Stomach smooth muscle (tissue), 2 donors: Measurements from ENCODE around the gene ZNF175.

Experiments
- H3K27ac ChIP-seq: one replicate; pipeline ENCODE4 v1.7.0; 2013; ENCODE audit warnings: mild to moderate bottlenecking, low read length, inconsistent platforms
- H3K27me3 ChIP-seq, 2 donors: one replicate each; pipeline ENCODE4 v1.7.0; 2013; ENCODE audit warnings: low read length in 2 of 2; ENCODE audit not compliant: insufficient read depth in 2 of 2, control insufficient read depth in 1 of 2
- H3K36me3 ChIP-seq, 2 donors: one replicate each; pipeline ENCODE4 v1.7.0; 2013; ENCODE audit warnings: low read length in 2 of 2; ENCODE audit not compliant: control insufficient read depth in 2 of 2, insufficient read depth in 2 of 2
- H3K4me1 ChIP-seq: one replicate; pipeline ENCODE4 v1.7.0; 2013; ENCODE audit warnings: low read length; ENCODE audit not compliant: control insufficient read depth, insufficient read depth
- H3K4me3 ChIP-seq, 2 donors: one replicate each; pipeline ENCODE4 v1.7.0; 2013; ENCODE audit warnings: low read length in 2 of 2
- H3K9ac ChIP-seq, 2 donors: one replicate each; pipeline ENCODE4 v1.7.0; 2013; ENCODE audit warnings: low read length in 2 of 2, mild to moderate bottlenecking in 1 of 2
- H3K9me3 ChIP-seq, 2 donors: one replicate each; pipeline ENCODE4 v1.7.0; 2013; ENCODE audit warnings: low read length in 2 of 2; ENCODE audit not compliant: control insufficient read depth in 2 of 2
- donor health status: healthy.
- donor health status: Pancreatic carcinoma.

Gene ZNF175

GRCh38 chr19:51568456-51568855 lies 2.6 kb upstream of the ZNF175 start:
- peaks cover 11% of the 10 kb centered on the region for H3K4me1 ChIP-seq
- no peak overlapping the region for H3K4me3 ChIP-seq
- H3K9me3 ChIP-seq: no peaks in the 10 kb centered on the region
- no peak overlapping the region for H3K27ac ChIP-seq
- H3K9ac ChIP-seq: no peak overlapping the region
- H3K27me3 ChIP-seq: peaks cover 5 to 16% of the 10 kb centered on the region in 2 donors
- peaks cover 3 to 6% of the 10 kb centered on the region in 2 donors for H3K36me3 ChIP-seq

- no peaks in the 10 kb centered on the region for H3K9me3 ChIP-seq
- peak overlapping the region; percentile 46 for H3K27ac ChIP-seq
- H3K9ac ChIP-seq: peak overlapping the region; percentile 83 to 87
- peak overlapping the region; percentile 88 to 89 for H3K4me3 ChIP-seq
- H3K4me1 ChIP-seq: peaks cover 11% of the 10 kb centered on the region
- no peaks in the 10 kb centered on the region for H3K27me3 ChIP-seq
- peaks cover 3 to 11% of the 10 kb centered on the region in 2 donors for H3K36me3 ChIP-seq
Measured at GRCh38 chr19:51571599-51571998, 516 bp downstream of the ZNF175 start.

DNA sequence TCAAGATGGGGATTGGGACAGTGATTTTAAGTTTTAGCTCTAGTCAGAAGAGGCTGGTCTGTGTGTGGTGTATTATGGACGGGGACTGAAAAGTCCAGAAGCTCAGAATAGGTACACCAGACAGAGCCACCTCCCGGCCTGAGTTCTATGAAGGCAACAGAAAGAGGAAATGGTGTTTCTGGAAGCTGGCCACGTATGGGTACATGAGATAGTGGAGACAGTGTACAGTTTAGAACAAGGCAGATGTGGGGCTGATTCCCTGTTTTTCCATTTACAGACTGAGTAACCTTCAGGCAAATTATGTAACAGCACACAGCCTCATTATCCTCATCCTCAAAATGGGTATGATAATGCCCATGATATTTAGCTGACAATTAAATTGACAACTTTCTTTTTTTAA lies 1.3 kb downstream of the ZNF175 start:
- no peaks in the 10 kb centered on the region for H3K27me3 ChIP-seq
- H3K4me3 ChIP-seq: peak overlapping the region; percentile 88 to 89
- H3K36me3 ChIP-seq: peaks cover 3 to 12% of the 10 kb centered on the region in 2 donors
- no peak overlapping the region for H3K9ac ChIP-seq
- H3K9me3 ChIP-seq: no peaks in the 10 kb centered on the region
- no peak overlapping the region for H3K27ac ChIP-seq
- peaks cover 11% of the 10 kb centered on the region for H3K4me1 ChIP-seq

DNA sequence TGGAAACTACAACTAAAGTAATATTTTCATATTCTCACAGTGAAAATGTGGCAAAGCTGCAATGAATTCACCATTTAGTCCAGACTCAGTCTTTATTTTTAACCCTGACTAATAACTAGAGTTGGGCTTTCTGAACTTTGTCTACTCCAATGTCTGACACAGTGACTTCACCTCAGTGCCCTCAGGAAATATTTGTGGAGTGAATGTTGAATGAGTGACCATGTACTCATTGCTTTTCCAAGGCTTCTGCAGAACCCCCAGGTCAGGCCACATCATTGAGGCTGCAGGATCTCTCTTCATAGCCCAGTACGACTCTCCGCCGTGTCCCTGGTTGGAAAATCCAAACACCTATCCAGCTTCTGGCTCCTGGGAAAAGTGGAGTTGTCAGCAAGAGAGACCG lies 1.8 kb downstream of the ZNF175 start:
- no peak overlapping the region for H3K27ac ChIP-seq
- no peaks in the 10 kb centered on the region for H3K27me3 ChIP-seq
- H3K9me3 ChIP-seq: no peaks in the 10 kb centered on the region
- no peak overlapping the region for H3K9ac ChIP-seq
- H3K36me3 ChIP-seq: peaks cover 3 to 12% of the 10 kb centered on the region in 2 donors
- H3K4me3 ChIP-seq: no peak overlapping the region
- peaks cover 11% of the 10 kb centered on the region for H3K4me1 ChIP-seq

DNA sequence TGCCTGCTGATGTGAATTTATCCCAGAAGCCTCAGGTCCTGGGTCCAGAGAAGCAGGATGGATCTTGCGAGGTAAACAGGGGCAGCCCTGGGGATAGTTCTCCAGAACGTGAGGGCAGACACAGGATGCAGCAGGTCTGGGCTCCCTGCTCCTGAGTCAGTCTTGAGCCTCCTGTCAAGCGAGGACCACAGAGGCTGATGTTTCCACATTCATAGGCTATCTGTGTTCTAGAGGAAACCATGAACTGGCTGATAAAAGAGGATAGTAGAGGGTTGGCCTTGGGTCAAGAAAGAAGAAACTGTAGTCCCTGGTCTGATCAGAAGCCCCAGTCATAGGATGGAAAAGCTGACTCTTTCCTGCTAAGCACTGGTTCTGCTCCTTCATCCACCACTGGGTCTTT lies 2.2 kb downstream of the ZNF175 start:
- no peak overlapping the region for H3K27ac ChIP-seq
- no peak overlapping the region for H3K4me3 ChIP-seq
- peaks cover 3 to 12% of the 10 kb centered on the region in 2 donors for H3K36me3 ChIP-seq
- no peak overlapping the region for H3K9ac ChIP-seq
- H3K9me3 ChIP-seq: no peaks in the 10 kb centered on the region
- H3K4me1 ChIP-seq: peaks cover 11% of the 10 kb centered on the region
- no peaks in the 10 kb centered on the region for H3K27me3 ChIP-seq

- Histone ChIP-seq H3K27me3 (no peaks in the 10 kb centered on the region), H3K9me3 (no peaks in the 10 kb centered on the region), H3K4me1 (peaks cover 8% of the 10 kb centered on the region), H3K9ac (no peak overlapping the region), H3K4me3 (no peak overlapping the region), H3K27ac (no peak overlapping the region), H3K36me3 (peaks cover 19 to 21% of the 10 kb centered on the region in 2 donors)
Measured at GRCh38 chr19:51576850-51577249, 5.8 kb downstream of the ZNF175 start.

DNA sequence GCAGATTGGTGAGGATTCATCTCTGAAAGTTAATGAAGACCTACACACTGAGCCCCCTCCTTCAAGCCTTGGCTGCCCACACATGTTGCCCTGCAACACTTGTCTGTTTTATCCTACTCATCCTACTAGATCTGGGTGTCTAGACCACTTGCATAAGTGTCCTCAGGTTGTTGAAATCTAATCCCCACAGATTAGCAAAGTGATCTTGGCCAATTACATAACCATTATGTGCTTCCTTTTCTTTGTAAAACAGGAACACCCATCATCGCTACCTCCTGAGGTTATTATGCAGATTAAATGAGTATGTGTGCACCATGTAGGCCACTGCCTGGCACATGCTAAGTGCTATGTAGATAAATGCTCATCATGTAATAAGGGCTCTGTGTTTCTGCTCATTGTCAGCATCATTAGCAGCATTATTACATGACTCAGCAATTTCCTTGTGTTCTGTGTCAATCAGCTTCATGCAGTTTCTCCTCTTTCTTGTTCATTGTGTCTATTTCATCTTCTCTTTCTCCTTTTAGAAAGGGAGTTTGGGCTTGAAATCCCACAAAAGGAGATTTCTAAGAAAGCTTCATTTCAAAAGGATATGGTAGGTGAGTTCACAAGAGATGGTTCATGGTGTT lies 15.1 kb downstream of the ZNF175 start:
- peaks cover 37 to 50% of the 10 kb centered on the region in 2 donors for H3K36me3 ChIP-seq

DNA sequence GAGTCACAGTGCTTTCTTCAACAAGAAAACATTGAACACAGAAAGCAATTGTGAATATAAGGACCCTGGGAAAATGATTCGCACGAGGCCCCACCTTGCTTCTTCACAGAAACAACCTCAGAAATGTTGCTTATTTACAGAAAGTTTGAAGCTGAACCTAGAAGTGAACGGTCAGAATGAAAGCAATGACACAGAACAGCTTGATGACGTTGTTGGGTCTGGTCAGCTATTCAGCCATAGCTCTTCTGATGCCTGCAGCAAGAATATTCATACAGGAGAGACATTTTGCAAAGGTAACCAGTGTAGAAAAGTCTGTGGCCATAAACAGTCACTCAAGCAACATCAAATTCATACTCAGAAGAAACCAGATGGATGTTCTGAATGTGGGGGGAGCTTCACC lies 15.7 kb downstream of the ZNF175 start:
- Histone ChIP-seq H3K9ac (no peak overlapping the region), H3K27me3 (no peaks in the 10 kb centered on the region), H3K36me3 (peaks cover 31 to 44% of the 10 kb centered on the region in 2 donors), H3K9me3 (peaks cover 5 to 9% of the 10 kb centered on the region in 2 donors), H3K27ac (no peak overlapping the region), H3K4me1 (no peaks in the 10 kb centered on the region), H3K4me3 (no peak overlapping the region)

More for the DNA sequence above, 15.1 kb downstream of the ZNF175 start:
- Histone ChIP-seq H3K27ac (no peak overlapping the region), H3K4me3 (no peak overlapping the region), H3K27me3 (no peaks in the 10 kb centered on the region), H3K4me1 (no peaks in the 10 kb centered on the region), H3K9me3 (peaks cover 5 to 9% of the 10 kb centered on the region in 2 donors), H3K9ac (no peak overlapping the region)

- Histone ChIP-seq H3K9ac (no peak overlapping the region), H3K4me3 (no peak overlapping the region), H3K4me1 (no peaks in the 10 kb centered on the region), H3K9me3 (peaks cover 5 to 9% of the 10 kb centered on the region in 2 donors), H3K27ac (no peak overlapping the region), H3K27me3 (no peaks in the 10 kb centered on the region), H3K36me3 (peaks cover 28 to 41% of the 10 kb centered on the region in 2 donors)
Measured at GRCh38 chr19:51587264-51588191, 16.4 kb downstream of the ZNF175 start.

DNA sequence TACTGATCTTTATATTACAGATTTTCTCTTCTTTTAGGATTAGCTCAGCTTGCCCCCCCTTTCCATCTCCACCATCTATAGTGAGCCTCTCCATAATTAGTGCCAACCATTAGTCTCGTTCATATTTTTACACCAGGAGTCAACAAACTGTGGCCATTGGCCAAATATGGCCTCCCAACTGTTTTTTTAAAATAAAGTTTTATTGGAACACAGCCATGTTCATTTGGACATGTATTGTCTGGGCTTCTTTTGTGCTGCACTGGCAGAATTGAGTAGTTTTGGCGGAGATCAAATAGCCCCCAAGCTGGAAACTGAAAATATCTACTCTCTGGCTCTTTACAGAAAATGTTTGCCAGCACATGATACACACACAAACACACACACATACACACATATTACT lies 18.4 kb downstream of the ZNF175 start:
- Histone ChIP-seq H3K4me1 (peaks cover 14% of the 10 kb centered on the region), H3K27me3 (no peaks in the 10 kb centered on the region)

More for the DNA sequence above, 18.4 kb downstream of the ZNF175 start:
- Histone ChIP-seq H3K4me3 (no peak overlapping the region), H3K9me3 (peaks cover 5 to 9% of the 10 kb centered on the region in 2 donors), H3K36me3 (peaks cover 25 to 28% of the 10 kb centered on the region in 2 donors), H3K9ac (no peak overlapping the region), H3K27ac (no peak overlapping the region)
